ENCODE data around the gene MOAP1.

DNA sequence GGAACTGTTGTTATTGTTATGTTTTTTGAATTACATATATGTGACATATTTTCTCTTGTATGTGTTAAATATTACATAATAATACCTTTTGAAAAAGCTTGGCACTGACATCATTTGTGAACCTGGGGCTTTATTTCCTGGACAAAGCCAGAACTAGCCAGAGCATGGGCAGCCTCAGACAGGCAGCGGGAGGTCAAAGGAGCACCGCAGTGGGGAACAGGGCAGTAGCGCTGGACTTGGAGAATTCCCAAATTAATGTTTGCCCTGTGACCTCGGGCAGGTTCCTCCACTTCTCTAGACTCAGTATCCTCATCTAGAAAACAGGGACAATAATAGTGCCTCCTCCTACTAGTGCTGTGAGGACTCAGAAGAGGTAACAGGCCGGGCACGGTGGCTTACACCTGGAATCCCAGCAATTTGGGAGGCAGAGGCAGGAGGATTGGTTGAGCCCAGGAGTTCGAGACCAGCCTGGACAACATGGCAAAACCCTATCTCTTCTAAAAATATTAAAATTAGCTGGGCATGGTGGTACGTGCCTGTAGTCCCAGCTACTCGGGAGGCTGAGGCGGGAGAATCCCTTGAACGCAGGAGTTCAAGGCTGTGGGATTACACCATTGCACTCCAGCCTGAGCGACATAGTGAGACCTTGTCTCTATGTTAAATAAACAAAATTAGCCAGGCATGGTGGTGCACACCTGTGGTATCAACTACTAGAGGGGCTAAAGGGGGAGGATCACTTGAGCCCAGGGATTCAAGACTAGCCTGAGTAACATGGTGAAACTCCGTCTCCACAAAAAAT is 41.6 kb downstream of the MOAP1 start:
- TF ChIP-seq, protein P1, sequence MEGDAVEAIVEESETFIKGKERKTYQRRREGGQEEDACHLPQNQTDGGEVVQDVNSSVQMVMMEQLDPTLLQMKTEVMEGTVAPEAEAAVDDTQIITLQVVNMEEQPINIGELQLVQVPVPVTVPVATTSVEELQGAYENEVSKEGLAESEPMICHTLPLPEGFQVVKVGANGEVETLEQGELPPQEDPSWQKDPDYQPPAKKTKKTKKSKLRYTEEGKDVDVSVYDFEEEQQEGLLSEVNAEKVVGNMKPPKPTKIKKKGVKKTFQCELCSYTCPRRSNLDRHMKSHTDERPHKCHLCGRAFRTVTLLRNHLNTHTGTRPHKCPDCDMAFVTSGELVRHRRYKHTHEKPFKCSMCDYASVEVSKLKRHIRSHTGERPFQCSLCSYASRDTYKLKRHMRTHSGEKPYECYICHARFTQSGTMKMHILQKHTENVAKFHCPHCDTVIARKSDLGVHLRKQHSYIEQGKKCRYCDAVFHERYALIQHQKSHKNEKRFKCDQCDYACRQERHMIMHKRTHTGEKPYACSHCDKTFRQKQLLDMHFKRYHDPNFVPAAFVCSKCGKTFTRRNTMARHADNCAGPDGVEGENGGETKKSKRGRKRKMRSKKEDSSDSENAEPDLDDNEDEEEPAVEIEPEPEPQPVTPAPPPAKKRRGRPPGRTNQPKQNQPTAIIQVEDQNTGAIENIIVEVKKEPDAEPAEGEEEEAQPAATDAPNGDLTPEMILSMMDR (conservative IDR thresholded peaks at IDR 0.05; ENCODE audit: low read depth in 2 of 2) = no peak
- no peak for TF ChIP-seq EZH2 (IDR thresholded peaks at IDR 0.05; ENCODE audit: low read depth, unreplicated experiment)
- no peak for TF ChIP-seq POLR2AphosphoS5 (IDR thresholded peaks at IDR 0.05; ENCODE audit: low read depth)
- no peak for TF ChIP-seq EZH2phosphoT487 (IDR thresholded peaks at IDR 0.05; ENCODE audit: unreplicated experiment)
- TF ChIP-seq ZNF114 (CRISPR knock-in tag; IDR thresholded peaks at IDR 0.05) = no peak
- no peak for TF ChIP-seq CREB1 (CRISPR knock-in tag; IDR thresholded peaks at IDR 0.05; ENCODE audit: low read depth)
- no peak for TF ChIP-seq ETS1 (IDR thresholded peaks at IDR 0.05)
- TF ChIP-seq, protein P2, sequence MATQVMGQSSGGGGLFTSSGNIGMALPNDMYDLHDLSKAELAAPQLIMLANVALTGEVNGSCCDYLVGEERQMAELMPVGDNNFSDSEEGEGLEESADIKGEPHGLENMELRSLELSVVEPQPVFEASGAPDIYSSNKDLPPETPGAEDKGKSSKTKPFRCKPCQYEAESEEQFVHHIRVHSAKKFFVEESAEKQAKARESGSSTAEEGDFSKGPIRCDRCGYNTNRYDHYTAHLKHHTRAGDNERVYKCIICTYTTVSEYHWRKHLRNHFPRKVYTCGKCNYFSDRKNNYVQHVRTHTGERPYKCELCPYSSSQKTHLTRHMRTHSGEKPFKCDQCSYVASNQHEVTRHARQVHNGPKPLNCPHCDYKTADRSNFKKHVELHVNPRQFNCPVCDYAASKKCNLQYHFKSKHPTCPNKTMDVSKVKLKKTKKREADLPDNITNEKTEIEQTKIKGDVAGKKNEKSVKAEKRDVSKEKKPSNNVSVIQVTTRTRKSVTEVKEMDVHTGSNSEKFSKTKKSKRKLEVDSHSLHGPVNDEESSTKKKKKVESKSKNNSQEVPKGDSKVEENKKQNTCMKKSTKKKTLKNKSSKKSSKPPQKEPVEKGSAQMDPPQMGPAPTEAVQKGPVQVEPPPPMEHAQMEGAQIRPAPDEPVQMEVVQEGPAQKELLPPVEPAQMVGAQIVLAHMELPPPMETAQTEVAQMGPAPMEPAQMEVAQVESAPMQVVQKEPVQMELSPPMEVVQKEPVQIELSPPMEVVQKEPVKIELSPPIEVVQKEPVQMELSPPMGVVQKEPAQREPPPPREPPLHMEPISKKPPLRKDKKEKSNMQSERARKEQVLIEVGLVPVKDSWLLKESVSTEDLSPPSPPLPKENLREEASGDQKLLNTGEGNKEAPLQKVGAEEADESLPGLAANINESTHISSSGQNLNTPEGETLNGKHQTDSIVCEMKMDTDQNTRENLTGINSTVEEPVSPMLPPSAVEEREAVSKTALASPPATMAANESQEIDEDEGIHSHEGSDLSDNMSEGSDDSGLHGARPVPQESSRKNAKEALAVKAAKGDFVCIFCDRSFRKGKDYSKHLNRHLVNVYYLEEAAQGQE (IDR thresholded peaks at IDR 0.05; ENCODE audit: unreplicated experiment) = no peak
- no peak for TF ChIP-seq ZNF331 (CRISPR knock-in tag; IDR thresholded peaks at IDR 0.05; ENCODE audit: low read depth)
- no peak for TF ChIP-seq JUNB (IDR thresholded peaks at IDR 0.05; ENCODE audit: unreplicated experiment)

Measured in GM23338 (cell line).